Activated T-cell treated with anti-CD3 and anti-CD28 coated beads, Interleukin-2, amount 50 U/mL, for 24 hours (primary cell): ENCODE data around the gene TMEM44.
"Not testable (repeated sequence)": the region's sequence is repeated elsewhere in the genome, so short reads cannot be mapped to it uniquely, and the experiment has no call there.

ENCODE experiments used
- DNase-seq: peaks from one replicate; pipeline ENCODE4 v3.0.0-alpha.2; 2020
- H3K27ac Mint-ChIP-seq: 2 replicates; pipeline ENCODE4 v1.8.0; 2020; ENCODE audit warnings: mild to moderate bottlenecking, mixed read lengths
- H3K27me3 Mint-ChIP-seq: 2 replicates; pipeline ENCODE4 v1.8.0; 2020; ENCODE audit warnings: mixed read lengths
- H3K36me3 Mint-ChIP-seq: 2 replicates; pipeline ENCODE4 v1.8.0; 2020; ENCODE audit warnings: low read depth, mixed read lengths
- H3K4me1 Mint-ChIP-seq: 2 replicates; pipeline ENCODE4 v1.8.0; 2020; ENCODE audit warnings: low read depth, mixed read lengths
- H3K4me3 Mint-ChIP-seq: 2 replicates; pipeline ENCODE4 v1.8.0; 2020; ENCODE audit warnings: mild to moderate bottlenecking, moderate library complexity, mixed read lengths
- H3K9me3 Mint-ChIP-seq: 2 replicates; pipeline ENCODE4 v1.8.0; 2020; ENCODE audit warnings: mixed read lengths

The TMEM44 gene

DNA sequence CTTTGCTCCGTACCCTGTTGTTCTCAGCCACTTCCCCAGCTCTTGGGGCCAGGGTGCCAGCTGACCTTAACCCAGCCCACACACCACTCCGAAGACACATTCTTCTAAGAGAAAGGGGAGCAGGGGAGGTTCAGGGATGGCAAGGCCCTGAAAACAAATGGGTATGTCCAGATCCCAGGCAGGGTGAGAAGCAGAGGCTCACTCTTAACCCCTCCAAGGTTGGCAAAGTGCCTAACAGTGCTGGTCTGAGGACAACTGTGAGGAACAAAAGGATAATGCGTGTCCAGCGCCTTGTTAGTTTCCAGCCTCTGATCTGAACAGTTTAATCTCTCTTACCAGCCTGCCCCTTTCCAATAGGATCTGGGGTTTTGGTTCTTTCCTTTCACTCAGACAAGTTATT is 1.5 kb downstream of the TMEM44 start:
- peaks cover 13% of the 10 kb centered on the region for H3K4me1 Mint-ChIP-seq
- no peak for DNase-seq

DNA sequence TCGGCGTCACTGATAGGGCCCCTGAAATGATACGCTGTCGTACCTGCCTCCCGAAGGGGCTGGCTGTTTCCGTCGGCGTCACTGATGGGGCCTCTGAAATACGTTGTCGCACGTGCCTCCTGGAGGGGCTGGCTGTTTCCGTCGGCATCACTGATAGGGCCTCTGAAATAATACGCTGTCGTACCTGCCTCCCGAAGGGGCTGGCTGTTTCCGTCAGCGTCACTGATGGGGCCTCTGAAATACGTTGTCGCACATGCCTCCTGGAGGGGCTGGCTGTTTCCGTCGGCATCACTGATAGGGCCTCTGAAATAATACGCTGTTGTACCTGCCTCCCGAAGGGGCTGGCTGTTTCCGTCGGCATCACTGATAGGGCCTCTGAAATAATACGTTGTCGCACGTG is 2.5 kb downstream of the TMEM44 start:
- not testable (repeated sequence) for H3K27ac Mint-ChIP-seq, H3K4me3 Mint-ChIP-seq, H3K36me3 Mint-ChIP-seq, DNase-seq, H3K9me3 Mint-ChIP-seq, H3K27me3 Mint-ChIP-seq
- peaks cover 13% of the 10 kb centered on the region for H3K4me1 Mint-ChIP-seq

More for the DNA sequence above, 1.5 kb downstream of the TMEM44 start:
- Mint-ChIP-seq H3K27ac (no peak overlapping the region), H3K9me3 (no peaks in the 10 kb centered on the region), H3K36me3 (no peaks in the 10 kb centered on the region), H3K4me3 (peak overlapping the region; percentile 82), H3K27me3 (no peaks in the 10 kb centered on the region)

DNA sequence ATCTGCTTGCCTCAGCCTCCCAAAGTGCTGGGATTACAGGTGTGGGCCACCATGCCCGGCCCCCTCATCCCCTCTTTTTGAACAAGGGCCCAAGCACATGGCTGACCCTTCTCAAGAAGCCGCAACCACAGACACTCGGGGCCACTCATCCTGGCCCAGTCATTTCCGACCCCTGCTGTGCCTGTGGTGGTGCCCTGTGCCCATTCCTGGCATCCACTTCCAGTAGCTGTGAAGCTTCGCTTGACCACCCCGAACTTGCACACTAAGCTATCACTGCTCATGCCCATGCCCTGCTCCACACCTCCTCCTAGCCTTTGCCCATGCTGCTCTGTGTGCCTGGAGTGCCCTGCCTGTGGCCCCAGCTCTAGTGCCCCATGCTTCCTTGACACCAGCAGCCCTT is 8.3 kb downstream of the TMEM44 start:
- H3K4me1 Mint-ChIP-seq = no peaks in the 10 kb centered on the region
- H3K27ac Mint-ChIP-seq = no peak overlapping the region
- H3K36me3 Mint-ChIP-seq = no peaks in the 10 kb centered on the region
- no peaks in the 10 kb centered on the region for H3K9me3 Mint-ChIP-seq
- no peaks in the 10 kb centered on the region for H3K27me3 Mint-ChIP-seq
- no peak overlapping the region for H3K4me3 Mint-ChIP-seq
- DNase-seq = no peak

DNA sequence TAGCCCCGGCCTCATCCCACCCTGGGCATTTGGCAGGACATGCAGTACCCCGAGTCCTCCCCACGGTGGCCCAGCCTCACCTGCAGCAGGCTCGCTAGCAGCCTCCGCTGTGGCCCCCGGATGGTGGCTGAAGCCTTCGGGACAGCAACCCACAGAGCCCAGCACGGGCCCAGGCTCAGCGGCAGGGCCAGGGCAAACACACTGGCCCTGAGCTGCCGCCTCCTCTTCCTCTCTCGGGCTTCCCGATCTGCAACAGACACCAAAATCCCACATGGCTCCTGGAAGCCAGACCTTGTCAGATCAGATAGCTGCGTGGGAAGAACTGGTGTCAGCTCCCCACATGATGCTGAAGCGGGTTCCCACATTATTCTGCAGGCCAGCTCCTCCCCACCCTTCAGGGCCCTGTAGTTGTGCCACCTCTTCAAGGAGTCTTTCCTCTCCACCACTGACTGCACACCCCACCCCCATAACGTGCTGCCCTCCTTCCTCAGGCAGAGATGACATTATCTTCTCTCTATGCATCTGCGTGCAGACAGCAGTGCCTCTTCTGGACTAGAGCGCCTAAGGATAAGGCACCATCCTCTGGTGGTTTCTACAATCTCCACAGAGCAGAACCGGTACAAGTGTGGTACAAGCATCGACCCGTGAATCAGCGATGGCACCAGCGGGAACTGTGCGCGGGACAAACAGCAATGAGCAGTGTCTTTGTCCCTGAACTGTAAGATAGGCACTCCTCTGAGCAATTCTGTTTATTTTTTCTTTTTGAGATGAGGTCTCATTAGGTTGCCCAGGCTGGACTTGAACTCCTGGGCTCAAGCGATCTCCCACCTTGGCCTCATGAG is 9.5 kb downstream of the TMEM44 start:
- no peaks in the 10 kb centered on the region for H3K27me3 Mint-ChIP-seq
- DNase-seq = no peak
- no peaks in the 10 kb centered on the region for H3K4me1 Mint-ChIP-seq
- H3K27ac Mint-ChIP-seq = no peak overlapping the region
- no peaks in the 10 kb centered on the region for H3K9me3 Mint-ChIP-seq
- H3K36me3 Mint-ChIP-seq = no peaks in the 10 kb centered on the region
- no peak overlapping the region for H3K4me3 Mint-ChIP-seq

DNA sequence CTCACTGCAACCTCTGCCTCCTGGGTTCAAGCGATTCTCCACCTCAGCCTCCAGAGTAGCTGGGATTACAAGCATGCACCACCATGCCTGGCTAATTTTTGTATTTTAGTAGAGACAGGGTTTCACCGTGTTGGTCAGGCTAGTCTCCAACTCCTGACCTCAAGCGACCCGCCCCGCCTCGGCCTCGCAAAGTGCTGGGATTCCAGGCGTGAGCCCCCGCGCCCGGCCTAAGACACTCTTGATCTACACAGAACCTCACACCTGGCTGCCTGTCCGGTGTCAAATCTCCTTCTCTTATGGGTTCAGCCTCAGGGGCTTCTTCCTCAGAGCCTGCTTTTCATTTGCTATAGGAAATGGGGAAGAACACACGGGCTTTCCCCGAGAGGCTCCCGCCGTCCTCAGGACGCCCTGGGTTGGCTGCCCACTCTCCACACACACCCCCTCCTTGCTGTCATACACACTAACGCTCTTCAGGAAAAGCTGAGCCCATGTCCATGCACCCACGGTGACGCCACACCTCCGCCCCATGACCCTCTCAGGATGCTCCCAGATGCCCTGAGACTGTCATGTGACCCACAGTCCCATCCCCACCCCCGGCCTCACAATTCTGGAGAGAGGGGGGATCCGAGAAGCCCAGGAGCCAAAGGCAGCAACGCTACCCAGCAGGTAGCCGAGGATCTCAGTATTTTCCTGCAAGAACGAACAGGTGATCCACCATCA is 10.4 kb downstream of the TMEM44 start:
- H3K27me3 Mint-ChIP-seq = no peaks in the 10 kb centered on the region
- H3K4me3 Mint-ChIP-seq = no peak overlapping the region
- H3K4me1 Mint-ChIP-seq = no peaks in the 10 kb centered on the region
- no peaks in the 10 kb centered on the region for H3K9me3 Mint-ChIP-seq
- DNase-seq = no peak
- H3K36me3 Mint-ChIP-seq = no peaks in the 10 kb centered on the region
- H3K27ac Mint-ChIP-seq = no peak overlapping the region

DNA sequence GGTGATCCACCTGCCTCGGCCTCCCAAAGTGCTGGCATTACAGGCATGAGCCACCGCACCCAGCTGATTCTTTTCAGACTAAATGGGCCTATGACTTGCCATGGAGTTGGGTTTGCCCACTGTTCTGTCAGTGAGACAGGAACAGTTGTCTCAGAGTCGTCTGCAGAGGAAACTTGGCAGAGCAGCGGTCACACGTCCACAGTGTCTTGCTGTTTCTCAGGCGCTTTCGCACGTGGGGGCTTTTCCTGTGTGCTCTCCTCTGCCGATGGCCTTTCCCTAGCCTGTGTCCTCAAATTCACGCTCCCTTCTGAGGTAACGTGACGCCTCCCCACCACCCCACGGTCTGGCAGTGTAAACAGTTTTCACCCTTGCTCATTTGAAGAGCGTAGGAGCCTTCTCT is 11.3 kb downstream of the TMEM44 start:
- Mint-ChIP-seq H3K27ac (no peak overlapping the region), H3K9me3 (no peaks in the 10 kb centered on the region), H3K36me3 (no peaks in the 10 kb centered on the region), H3K4me3 (no peak overlapping the region), H3K4me1 (no peaks in the 10 kb centered on the region), H3K27me3 (no peaks in the 10 kb centered on the region)
- no peak for DNase-seq

DNA sequence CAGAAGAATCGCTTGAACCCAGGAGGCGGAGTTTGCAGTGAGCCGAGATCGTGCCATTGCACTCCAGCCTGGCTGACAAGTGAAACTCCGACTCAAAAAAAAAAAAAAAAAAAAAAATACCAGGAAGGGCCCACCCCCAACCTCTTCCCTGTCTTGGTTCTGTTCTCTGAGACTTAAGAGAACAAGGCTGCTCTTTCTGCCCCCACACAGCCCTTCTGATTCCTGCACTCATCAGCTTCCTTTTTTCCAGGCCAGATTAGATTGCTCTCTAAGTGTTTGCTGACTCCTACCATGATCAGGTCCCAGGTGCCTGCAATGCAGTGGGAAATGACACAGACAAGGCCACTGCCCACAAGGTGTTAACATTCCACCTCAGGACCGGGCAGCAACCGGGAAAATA is 13.0 kb downstream of the TMEM44 start:
- H3K4me1 Mint-ChIP-seq = no peaks in the 10 kb centered on the region
- H3K4me3 Mint-ChIP-seq = no peak overlapping the region
- no peak for DNase-seq

DNA sequence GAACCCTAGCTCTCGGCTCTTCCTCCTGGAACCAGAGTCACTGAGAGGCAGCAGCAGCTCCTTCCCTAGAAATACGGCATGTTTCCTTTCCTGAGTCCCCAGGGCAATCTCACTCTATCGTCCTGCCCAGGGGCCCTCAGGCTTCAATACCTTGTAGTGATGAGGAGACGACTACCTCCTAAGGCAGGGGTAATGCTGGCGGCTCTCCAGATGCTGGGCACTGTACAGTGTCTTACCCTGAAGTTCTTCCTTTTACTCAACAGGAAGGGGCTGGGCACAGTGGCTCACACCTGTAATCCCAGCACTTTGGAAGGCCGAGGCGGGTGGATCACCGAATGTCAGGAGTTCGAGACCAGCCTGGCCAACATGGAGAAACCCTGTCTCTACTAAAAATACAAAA is 13.5 kb downstream of the TMEM44 start:
- DNase-seq = no peak
- Mint-ChIP-seq H3K9me3 (no peaks in the 10 kb centered on the region), H3K36me3 (no peaks in the 10 kb centered on the region), H3K27me3 (no peaks in the 10 kb centered on the region), H3K4me3 (no peak overlapping the region), H3K27ac (no peak overlapping the region), H3K4me1 (no peaks in the 10 kb centered on the region)

More for the DNA sequence above, 13.0 kb downstream of the TMEM44 start:
- H3K36me3 Mint-ChIP-seq = no peaks in the 10 kb centered on the region
- no peak overlapping the region for H3K27ac Mint-ChIP-seq
- no peaks in the 10 kb centered on the region for H3K9me3 Mint-ChIP-seq
- H3K27me3 Mint-ChIP-seq = no peaks in the 10 kb centered on the region

DNA sequence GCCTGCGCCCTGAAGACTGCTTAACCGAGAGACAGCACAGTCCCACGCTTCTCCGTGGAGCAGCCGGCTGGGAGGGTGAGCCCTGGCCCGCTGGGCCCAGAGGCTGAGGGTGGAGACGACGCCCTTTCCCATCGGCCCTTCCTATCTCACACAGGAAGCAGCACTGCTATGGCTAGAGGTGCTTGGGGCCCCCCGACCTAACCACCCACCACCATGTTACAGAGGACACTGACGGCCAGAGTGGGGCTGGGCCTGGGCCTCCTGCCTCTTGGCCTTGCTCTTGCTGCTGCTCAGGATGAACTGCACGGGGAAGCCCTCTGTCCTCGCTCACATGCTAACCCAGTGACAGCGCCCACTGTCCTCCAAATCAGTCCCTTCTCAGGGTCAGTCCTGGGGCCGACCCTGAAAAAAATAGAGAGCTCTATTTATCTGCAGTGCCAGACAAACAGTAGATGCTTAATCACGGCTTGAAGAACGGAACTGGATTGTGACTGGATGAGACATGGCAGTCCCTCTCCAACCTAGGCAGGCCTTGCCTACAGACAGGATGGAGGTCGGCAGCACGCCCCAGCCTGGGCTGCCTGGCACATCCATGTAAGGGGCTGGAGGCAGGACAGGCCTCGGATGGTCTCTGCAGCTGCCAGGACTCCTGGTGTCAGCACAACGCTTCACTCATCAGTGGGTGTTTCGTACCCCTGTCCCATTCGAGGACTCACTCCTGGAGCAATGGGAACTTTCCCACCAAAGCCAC is 14.2 kb downstream of the TMEM44 start:
- Mint-ChIP-seq H3K4me3 (no peak overlapping the region), H3K4me1 (no peaks in the 10 kb centered on the region), H3K36me3 (no peaks in the 10 kb centered on the region), H3K27ac (no peak overlapping the region), H3K9me3 (no peaks in the 10 kb centered on the region), H3K27me3 (no peaks in the 10 kb centered on the region)
- DNase-seq = no peak

DNA sequence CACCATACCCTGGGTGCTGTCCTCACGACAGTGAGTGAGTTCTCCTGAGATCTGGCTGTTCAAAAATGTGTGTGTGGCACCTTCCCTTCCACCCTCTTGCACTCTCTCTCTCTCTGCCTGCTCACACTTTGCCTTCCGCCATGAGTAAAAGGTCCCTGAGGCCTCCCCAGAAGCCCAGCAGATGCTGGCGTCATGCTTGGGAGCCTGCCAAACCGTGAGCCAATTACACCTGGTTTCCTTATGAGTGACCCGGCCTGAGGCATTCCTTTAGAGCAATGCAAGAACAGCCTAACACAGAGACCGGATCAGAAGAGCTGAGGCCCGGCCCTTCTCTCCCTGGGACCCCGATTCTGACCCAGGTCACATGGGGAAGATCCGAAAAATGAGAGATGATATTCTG is 15.4 kb downstream of the TMEM44 start:
- no peak overlapping the region for H3K27ac Mint-ChIP-seq
- H3K9me3 Mint-ChIP-seq = no peaks in the 10 kb centered on the region
- H3K27me3 Mint-ChIP-seq = no peaks in the 10 kb centered on the region
- H3K4me3 Mint-ChIP-seq = no peak overlapping the region
- no peaks in the 10 kb centered on the region for H3K4me1 Mint-ChIP-seq
- DNase-seq = no peak
- no peaks in the 10 kb centered on the region for H3K36me3 Mint-ChIP-seq

DNA sequence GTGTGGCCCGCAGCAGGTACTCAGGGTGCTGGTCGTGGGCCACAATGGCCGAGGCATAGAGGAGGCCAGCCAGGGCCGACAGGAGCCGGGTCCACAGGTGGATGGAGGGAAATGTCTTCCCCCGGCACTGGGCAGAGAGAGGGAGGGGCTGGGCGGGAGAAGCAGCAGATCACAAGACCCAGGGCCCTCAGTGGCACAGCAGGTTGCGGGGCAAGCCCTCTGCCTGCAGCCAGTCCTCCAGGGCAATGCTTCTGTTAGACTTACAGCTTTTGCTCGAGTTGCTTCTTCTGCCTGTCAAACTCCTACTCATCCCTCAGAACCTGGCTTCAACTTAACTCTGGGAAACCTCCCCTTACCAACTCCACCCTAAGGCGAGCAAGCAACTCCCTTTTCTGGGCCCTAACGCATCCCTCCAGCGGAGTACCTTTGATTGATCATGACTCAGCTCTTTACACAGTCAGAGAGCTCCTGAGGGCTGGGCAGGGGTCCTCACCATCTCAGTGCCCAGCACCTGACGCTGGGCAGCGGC is 16.0 kb downstream of the TMEM44 start:
- Mint-ChIP-seq H3K4me3 (no peak overlapping the region), H3K4me1 (peaks cover 2% of the 10 kb centered on the region)
- no peak for DNase-seq

DNA sequence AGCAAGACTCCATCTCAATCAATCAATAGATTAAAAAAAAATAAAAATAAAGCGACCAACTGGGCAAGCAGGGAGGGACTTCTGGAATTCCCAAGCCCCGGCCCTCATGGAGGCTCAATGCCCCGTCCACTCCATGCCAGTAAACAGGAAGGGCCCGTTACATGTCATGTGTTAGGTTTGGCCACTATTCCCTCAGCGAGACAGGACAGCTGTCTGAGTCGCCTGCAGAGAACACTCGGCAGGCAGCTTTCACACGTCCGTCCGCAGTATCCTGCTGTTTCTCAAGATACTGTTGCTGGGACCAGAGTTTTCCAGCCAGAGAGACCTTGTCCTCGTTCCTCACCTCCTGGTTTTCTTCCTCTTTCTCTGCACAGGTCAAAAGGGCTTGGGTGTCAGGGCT is 18.0 kb downstream of the TMEM44 start:
- peaks cover 4% of the 10 kb centered on the region for H3K4me1 Mint-ChIP-seq
- H3K36me3 Mint-ChIP-seq = no peaks in the 10 kb centered on the region
- H3K9me3 Mint-ChIP-seq = no peaks in the 10 kb centered on the region
- no peak for DNase-seq
- H3K27ac Mint-ChIP-seq = no peak overlapping the region
- H3K4me3 Mint-ChIP-seq = no peak overlapping the region
- H3K27me3 Mint-ChIP-seq = no peaks in the 10 kb centered on the region

More for the DNA sequence above, 16.0 kb downstream of the TMEM44 start:
- Mint-ChIP-seq H3K27me3 (no peaks in the 10 kb centered on the region), H3K9me3 (no peaks in the 10 kb centered on the region), H3K27ac (no peak overlapping the region), H3K36me3 (no peaks in the 10 kb centered on the region)

DNA sequence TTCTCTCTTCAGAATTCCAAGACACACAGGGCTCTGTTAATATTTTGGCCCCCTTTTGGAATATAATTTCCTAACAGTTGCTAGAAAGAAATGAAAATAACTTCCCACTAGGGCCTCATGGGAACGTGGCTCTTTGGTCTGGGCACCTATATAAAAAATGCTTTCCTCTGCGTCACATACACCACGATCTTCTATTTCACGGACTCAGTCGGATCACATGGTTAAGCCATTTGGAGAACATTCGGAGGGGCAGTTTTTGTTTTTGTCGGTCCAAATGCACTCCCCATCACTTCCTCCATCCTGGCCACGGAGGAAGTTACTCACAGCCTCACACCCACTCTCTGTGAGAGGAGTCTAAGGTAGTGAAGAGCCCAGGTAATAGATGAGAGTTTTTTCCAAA is 21.0 kb downstream of the TMEM44 start:
- H3K27me3 Mint-ChIP-seq = no peaks in the 10 kb centered on the region
- H3K36me3 Mint-ChIP-seq = no peaks in the 10 kb centered on the region
- DNase-seq = no peak
- H3K9me3 Mint-ChIP-seq = no peaks in the 10 kb centered on the region
- peaks cover 4% of the 10 kb centered on the region for H3K4me1 Mint-ChIP-seq
- H3K27ac Mint-ChIP-seq = no peak overlapping the region
- no peak overlapping the region for H3K4me3 Mint-ChIP-seq

DNA sequence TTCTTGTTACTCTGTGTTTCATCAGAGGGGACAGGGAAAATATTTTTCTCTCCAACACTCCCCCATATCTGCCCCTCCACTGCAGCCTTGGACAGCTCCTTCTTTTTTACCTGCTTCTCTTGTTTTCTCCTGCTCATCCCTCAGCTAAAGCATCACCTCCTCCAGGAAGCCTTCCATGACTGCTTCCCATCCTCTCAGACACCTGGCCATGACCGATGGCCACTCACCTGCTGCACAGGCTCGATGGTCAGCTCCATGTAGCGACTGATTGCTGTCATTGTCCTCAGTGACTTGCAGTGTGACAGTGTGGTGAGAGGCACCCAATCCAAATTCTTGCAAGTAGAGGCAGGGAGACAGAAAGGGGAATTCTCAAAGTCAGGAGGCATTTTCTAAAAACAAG is 22.5 kb downstream of the TMEM44 start:
- Mint-ChIP-seq H3K4me3 (no peak overlapping the region), H3K27me3 (no peaks in the 10 kb centered on the region), H3K36me3 (no peaks in the 10 kb centered on the region), H3K27ac (no peak overlapping the region), H3K9me3 (no peaks in the 10 kb centered on the region), H3K4me1 (peaks cover 4% of the 10 kb centered on the region)
- no peak for DNase-seq
